HepG2 (cell line): ENCODE data around the gene RECQL5. TPM values are rescaled to one million over a fixed set of nuclear protein-coding genes. Genes with fewer than 3 reads are reported as not detected.

Experiments
- CEBPZ ChIP-seq: IDR thresholded peaks from 2 replicates; pipeline ENCODE4 v1.6.1; 2012; ENCODE audit warnings: low read length, improper control_type of control experiment
- EP300 ChIP-seq, 3 experiments: sonication (generic) in 1 of 3; formaldehyde crosslinking in 1 of 3; IDR thresholded peaks; 2 replicates each; pipeline versions ENCODE4 v1.5.1 to v1.6.1; 2011 to 2020; ENCODE audit warnings: low read depth in 2 of 3, low read length in 2 of 3, borderline replicate concordance in 1 of 3, improper control_type of control experiment in 1 of 3, mild to moderate bottlenecking in 1 of 3, missing genetic modification reagents in 1 of 3, moderate library complexity in 1 of 3
- FOXP1 ChIP-seq, 2 experiments: fragments of 450-650 bp in 1 of 2; IDR thresholded peaks; 2 replicates each; pipeline ENCODE4 v1.6.1; 2017 to 2018; ENCODE audit warnings: antibody characterized with exemption in 1 of 2
- KLF15 ChIP-seq: sonication (generic); formaldehyde crosslinking; IDR thresholded peaks from 2 replicates; pipeline ENCODE4 v1.8.1; 2023; ENCODE audit warnings: borderline replicate concordance, mild to moderate bottlenecking, inconsistent platforms, missing genetic modification reagents, mixed read lengths
- MAFK ChIP-seq, 2 experiments: IDR thresholded peaks in 1 of 2; conservative IDR thresholded peaks in 1 of 2; 2 replicates each; pipeline ENCODE4 v1.6.1; 2011; ENCODE audit warnings: improper control_type of control experiment in 2 of 2, low read length in 2 of 2
- MAX ChIP-seq: IDR thresholded peaks from 2 replicates; pipeline ENCODE4 v1.6.1; 2012; ENCODE audit warnings: inconsistent platforms
- NFATC3 ChIP-seq: sonication (generic); formaldehyde crosslinking; IDR thresholded peaks from 2 replicates; pipeline ENCODE4 v1.5.1; 2020; ENCODE audit warnings: mild to moderate bottlenecking, missing genetic modification reagents
- RXRB ChIP-seq: IDR thresholded peaks from 2 replicates; pipeline ENCODE4 v1.6.1; 2016; ENCODE audit warnings: borderline replicate concordance, missing genetic modification reagents, missing compliant biosample characterization
- SALL2 ChIP-seq: sonication (generic); formaldehyde crosslinking; IDR thresholded peaks from 2 replicates; pipeline ENCODE4 v1.8.1; 2023; ENCODE audit warnings: mild to moderate bottlenecking, missing genetic modification reagents, inconsistent platforms
- TAF15 ChIP-seq: fragments of 200-400 bp; formaldehyde crosslinking; IDR thresholded peaks from one replicate; pipeline ENCODE4 v1.6.1; 2018; ENCODE audit warnings: mild to moderate bottlenecking, low read depth, low read length; ENCODE audit not compliant: poor library complexity, severe bottlenecking
- TBL1XR1 ChIP-seq: fragments of 150-350 bp; IDR thresholded peaks from 2 replicates; pipeline ENCODE4 v1.6.1; 2014; ENCODE audit warnings: borderline replicate concordance, low read length; ENCODE audit not compliant: partially characterized antibody
- ZNF160 ChIP-seq: sonication (generic); formaldehyde crosslinking; IDR thresholded peaks from 2 replicates; pipeline ENCODE4 v1.8.0; 2022; ENCODE audit warnings: mild to moderate bottlenecking, inconsistent platforms, missing genetic modification reagents
- ZNF20 ChIP-seq: sonication (generic); formaldehyde crosslinking; IDR thresholded peaks from 2 replicates; pipeline ENCODE4 v1.4.0; 2020; ENCODE audit warnings: mild to moderate bottlenecking, moderate library complexity, missing genetic modification reagents
- ZNF451 ChIP-seq: sonication (generic); formaldehyde crosslinking; IDR thresholded peaks from 2 replicates; pipeline ENCODE4 v1.5.0; 2020; ENCODE audit warnings: mild to moderate bottlenecking, missing genetic modification reagents
- ZNF572 ChIP-seq: sonication (generic); formaldehyde crosslinking; IDR thresholded peaks from 2 replicates; pipeline ENCODE4 v1.5.1; 2020; ENCODE audit warnings: mild to moderate bottlenecking, missing genetic modification reagents
- ZNF687 ChIP-seq: sonication (generic); formaldehyde crosslinking; IDR thresholded peaks from 2 replicates; pipeline ENCODE4 v1.5.1; 2020; ENCODE audit warnings: mild to moderate bottlenecking, missing genetic modification reagents, moderate library complexity
- ZNF770 ChIP-seq: sonication (generic); formaldehyde crosslinking; IDR thresholded peaks from 2 replicates; pipeline ENCODE4 v1.5.0; 2020; ENCODE audit warnings: mild to moderate bottlenecking, missing genetic modification reagents
- ZNF775 ChIP-seq: sonication (generic); formaldehyde crosslinking; IDR thresholded peaks from 2 replicates; pipeline ENCODE4 v1.4.0; 2020; ENCODE audit warnings: missing genetic modification reagents, mild to moderate bottlenecking, moderate library complexity, borderline replicate concordance
- polyA plus RNA-seq, 8 experiments: library from polyadenylated mRNA; depleted of rRNA in 3 of 8; stranded (reverse) in 7 of 8; unstranded in 1 of 8; fragments of >200 nt; fragmentation: Illumina TruSeq in 4 of 8; extraction: Trizol in 4 of 8; gene quantifications; 2 replicates each; pipeline versions ENCODE4 v1.2.1 to v1.2.3, GENCODE V29; 2011 to 2016; ENCODE audit warnings: low read depth in 4 of 8, missing spikeins in 1 of 8, mixed read lengths in 1 of 8; ENCODE audit not compliant: insufficient read depth in 1 of 8
- total RNA-seq, 5 experiments: library from RNA; depleted of rRNA; stranded (reverse); fragments of >200 nt; fragmentation: Illumina TruSeq; extraction: Trizol; gene quantifications; 2 replicates each; pipeline ENCODE4 v1.2.3, GENCODE V29; 2016; ENCODE audit warnings: low read depth in 1 of 5

Gene RECQL5
- total and polyA plus RNA-seq, 2 of the 13 experiments (the other 11 are each of a cell fraction or from before 2014, with no cell fraction given) = 27.7 to 32.0 TPM

GRCh38 chr17:75632863-75633485 lies 34.0 kb downstream of the RECQL5 start, which contains the start of gene SMIM5 (continued):
- TF ChIP-seq ZNF770 (CRISPR knock-in tag) (peak; percentile 63), EP300 (IDR thresholded peaks at IDR 0.05; ENCODE audit: low read depth in 2 of 2, low read length in 2 of 2) (no peak), EP300 (CRISPR knock-in tag; IDR thresholded peaks at IDR 0.05; ENCODE audit: borderline replicate concordance) (no peak), ZNF451 (peak; percentile 66), NFATC3 (CRISPR knock-in tag) (no peak), RXRB (peak; percentile 45; the same call in 1 of the 2 replicates), MAX (peak; percentile 61; the same call in 1 of the 2 replicates), CEBPZ (no peak), ZNF775 (CRISPR knock-in tag) (no peak), TBL1XR1 (no peak), ZNF572 (CRISPR knock-in tag) (0 out of 2 replicates have a peak, but pooled peaks have one; percentile 70), ZNF20 (CRISPR knock-in tag) (no peak), TAF15 (peak; percentile 41), FOXP1 (IDR thresholded peaks at IDR 0.05) (no peak), FOXP1 (CRISPR knock-in tag; IDR thresholded peaks at IDR 0.05) (no peak), ZNF160 (CRISPR knock-in tag) (no peak), MAFK (conservative IDR thresholded peaks at IDR 0.05 in 1 of 2, IDR thresholded peaks at IDR 0.05 in 1 of 2; ENCODE audit: low read length in 2 of 2) (no peak), KLF15 (CRISPR knock-in tag) (no peak), SALL2 (CRISPR knock-in tag) (no peak), ZNF687 (CRISPR knock-in tag) (peak; percentile 86)
